MCF 10A (cell line): ENCODE data around the gene SMIM22. TPM values are rescaled to one million over a fixed set of nuclear protein-coding genes. Genes with fewer than 3 reads are reported as not detected.

Experiments
- BruUV-seq: library from RNA; stranded (reverse); fragments of 400-500 nt; replicated peaks from 2 replicates; lab custom pipeline; 2021; lab: Mats Ljungman, UMichigan
- CTCF ChIA-PET: fragments of 300-600 bp; sonication (Branson Sonifier 250); formaldehyde crosslinking; extraction: SDS; loops from one replicate; lab custom pipeline; 2021; ENCODE audit warnings: antibody characterized with exemption, inconsistent platforms; lab: Yijun Ruan, JAX
- POLR2A ChIA-PET: fragments of 300-600, 350-650 bp; sonication (Branson Sonifier 250); formaldehyde crosslinking; extraction: SDS; loops from one replicate; lab custom pipeline; 2020; ENCODE audit warnings: antibody characterized with exemption, inconsistent platforms; lab: Yijun Ruan, JAX
- DNase-seq: peaks from one replicate; pipeline ENCODE4 v3.0.0-alpha.2; 2018; ENCODE audit not compliant: unreplicated experiment
- H3K27ac Mint-ChIP-seq: one replicate; pipeline ENCODE4 v1.8.0; 2022; ENCODE audit warnings: mild to moderate bottlenecking, low read depth, mixed read lengths; ENCODE audit not compliant: unreplicated experiment
- H3K27me3 Mint-ChIP-seq: one replicate; pipeline ENCODE4 v1.8.0; 2022; ENCODE audit warnings: mixed read lengths; ENCODE audit not compliant: insufficient read depth, unreplicated experiment
- H3K36me3 Mint-ChIP-seq: one replicate; pipeline ENCODE4 v1.8.0; 2022; ENCODE audit warnings: mild to moderate bottlenecking, moderate library complexity, mixed read lengths; ENCODE audit not compliant: insufficient read depth, unreplicated experiment
- H3K4me1 Mint-ChIP-seq: one replicate; pipeline ENCODE4 v1.8.0; 2022; ENCODE audit warnings: mixed read lengths; ENCODE audit not compliant: insufficient read depth, unreplicated experiment
- H3K4me3 Mint-ChIP-seq: one replicate; pipeline ENCODE4 v1.8.0; 2022; ENCODE audit warnings: mild to moderate bottlenecking, moderate library complexity, mixed read lengths; ENCODE audit not compliant: unreplicated experiment
- H3K9me3 Mint-ChIP-seq: one replicate; pipeline ENCODE4 v1.8.0; 2022; ENCODE audit warnings: mixed read lengths; ENCODE audit not compliant: unreplicated experiment
- intact Hi-C: fragments of 100-400 bp; cut with micrococcal nuclease; formaldehyde crosslinking; loops from 2 replicates; pipeline ENCODE4 v1.14.1; 2022
- total RNA-seq: library from RNA; stranded (reverse); gene quantifications from 2 replicates; pipeline ENCODE4 v1.2.3, GENCODE V29; 2022
- TF ChIP-seq, protein P1 (sequence below): fragments of 200-600 bp; IDR thresholded peaks from one replicate; pipeline ENCODE4 v1.8.0; 2022; ENCODE audit warnings: antibody characterized with exemption, mild to moderate bottlenecking; ENCODE audit not compliant: unreplicated experiment

Gene SMIM22
- total RNA-seq, 1 experiment from 2014 or later = 2.4 TPM

DNA sequence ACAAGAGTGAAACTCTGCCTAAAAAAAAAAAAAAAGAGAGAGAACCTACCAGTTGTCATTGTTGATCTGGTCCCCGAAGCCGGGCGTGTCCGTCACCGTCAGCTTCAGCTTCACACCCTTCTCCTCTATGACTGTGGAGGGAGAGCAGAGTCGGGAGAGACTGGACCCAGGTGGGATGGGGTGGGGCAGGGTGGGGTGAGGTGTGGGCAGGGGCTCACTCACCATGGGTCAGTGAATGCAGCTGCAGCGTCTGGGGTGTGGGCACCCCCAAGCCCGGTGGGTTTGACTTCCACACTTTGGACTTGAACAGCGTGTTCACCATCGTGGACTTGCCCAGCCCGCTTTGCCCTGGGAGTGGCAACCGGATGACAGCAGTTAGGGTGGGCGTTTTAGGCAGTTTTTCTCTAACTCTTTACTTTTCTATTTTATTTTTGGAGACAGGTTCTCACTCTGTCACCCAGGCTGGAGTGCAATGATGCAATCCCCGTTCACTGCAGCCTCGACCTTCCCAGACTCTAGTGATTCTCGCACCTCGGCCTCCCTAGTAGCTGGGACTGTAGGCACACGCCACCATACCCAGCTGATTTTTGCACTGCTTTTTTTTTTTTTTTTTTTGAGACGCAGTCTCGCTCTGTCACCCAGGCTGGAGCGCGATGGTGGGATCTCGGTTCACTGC lies 9.3 kb upstream of the SMIM22 start:
- ChIA-PET CTCF (interaction anchor here (0.6 to 0.7 kb wide), 2 partner anchors 12 to 252 kb away, joined by 3 to 4 read pairs; no protein-coding TSS in a partner anchor), POLR2A (interaction anchor here (2.1 kb wide), 1 partner anchor 17 kb away, joined by 6 read pairs; the partner anchor contains the start of gene ROGDI)
- Mint-ChIP-seq H3K9me3 (no peaks in the 10 kb centered on the region), H3K36me3 (no peaks in the 10 kb centered on the region), H3K27me3 (no peaks in the 10 kb centered on the region), H3K4me1 (no peaks in the 10 kb centered on the region), H3K27ac (no peak overlapping the region), H3K4me3 (no peak overlapping the region)
- no TSS peak for BruUV-seq
- intact Hi-C loops = no loop called here
- no peak for DNase-seq
- TF ChIP-seq, protein P1, sequence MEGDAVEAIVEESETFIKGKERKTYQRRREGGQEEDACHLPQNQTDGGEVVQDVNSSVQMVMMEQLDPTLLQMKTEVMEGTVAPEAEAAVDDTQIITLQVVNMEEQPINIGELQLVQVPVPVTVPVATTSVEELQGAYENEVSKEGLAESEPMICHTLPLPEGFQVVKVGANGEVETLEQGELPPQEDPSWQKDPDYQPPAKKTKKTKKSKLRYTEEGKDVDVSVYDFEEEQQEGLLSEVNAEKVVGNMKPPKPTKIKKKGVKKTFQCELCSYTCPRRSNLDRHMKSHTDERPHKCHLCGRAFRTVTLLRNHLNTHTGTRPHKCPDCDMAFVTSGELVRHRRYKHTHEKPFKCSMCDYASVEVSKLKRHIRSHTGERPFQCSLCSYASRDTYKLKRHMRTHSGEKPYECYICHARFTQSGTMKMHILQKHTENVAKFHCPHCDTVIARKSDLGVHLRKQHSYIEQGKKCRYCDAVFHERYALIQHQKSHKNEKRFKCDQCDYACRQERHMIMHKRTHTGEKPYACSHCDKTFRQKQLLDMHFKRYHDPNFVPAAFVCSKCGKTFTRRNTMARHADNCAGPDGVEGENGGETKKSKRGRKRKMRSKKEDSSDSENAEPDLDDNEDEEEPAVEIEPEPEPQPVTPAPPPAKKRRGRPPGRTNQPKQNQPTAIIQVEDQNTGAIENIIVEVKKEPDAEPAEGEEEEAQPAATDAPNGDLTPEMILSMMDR = no peak

DNA sequence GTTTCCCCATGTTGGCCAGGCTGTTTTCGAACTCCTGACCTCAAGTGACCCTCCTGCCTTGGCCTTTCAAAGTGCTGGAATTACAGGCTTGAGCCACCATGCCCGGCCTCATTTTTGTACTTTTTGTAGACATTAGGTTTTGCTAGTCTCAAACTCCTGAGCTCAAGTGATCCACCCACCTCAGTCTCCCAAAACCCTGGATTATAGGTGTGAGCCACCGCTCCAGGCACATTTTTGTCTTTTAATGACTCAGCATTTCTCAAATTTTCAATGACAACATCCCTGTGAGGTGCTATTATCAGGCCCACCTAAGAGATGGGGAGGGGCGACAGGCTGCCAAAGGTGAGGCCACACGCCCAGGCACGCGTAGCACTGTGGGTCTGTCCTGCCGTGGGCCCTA lies 8.1 kb upstream of the SMIM22 start:
- intact Hi-C loops = no loop called here
- no peak for DNase-seq
- Mint-ChIP-seq H3K9me3 (no peaks in the 10 kb centered on the region), H3K36me3 (no peaks in the 10 kb centered on the region), H3K4me1 (no peaks in the 10 kb centered on the region), H3K27me3 (no peaks in the 10 kb centered on the region), H3K27ac (no peak overlapping the region), H3K4me3 (no peak overlapping the region)
- POLR2A ChIA-PET = interaction anchor here (2.1 kb wide), 1 partner anchor 16 kb away, joined by 6 read pairs; the partner anchor contains the start of gene ROGDI
- CTCF ChIA-PET = no interaction called here
- TF ChIP-seq, protein P1 = no peak
- no TSS peak for BruUV-seq

DNA sequence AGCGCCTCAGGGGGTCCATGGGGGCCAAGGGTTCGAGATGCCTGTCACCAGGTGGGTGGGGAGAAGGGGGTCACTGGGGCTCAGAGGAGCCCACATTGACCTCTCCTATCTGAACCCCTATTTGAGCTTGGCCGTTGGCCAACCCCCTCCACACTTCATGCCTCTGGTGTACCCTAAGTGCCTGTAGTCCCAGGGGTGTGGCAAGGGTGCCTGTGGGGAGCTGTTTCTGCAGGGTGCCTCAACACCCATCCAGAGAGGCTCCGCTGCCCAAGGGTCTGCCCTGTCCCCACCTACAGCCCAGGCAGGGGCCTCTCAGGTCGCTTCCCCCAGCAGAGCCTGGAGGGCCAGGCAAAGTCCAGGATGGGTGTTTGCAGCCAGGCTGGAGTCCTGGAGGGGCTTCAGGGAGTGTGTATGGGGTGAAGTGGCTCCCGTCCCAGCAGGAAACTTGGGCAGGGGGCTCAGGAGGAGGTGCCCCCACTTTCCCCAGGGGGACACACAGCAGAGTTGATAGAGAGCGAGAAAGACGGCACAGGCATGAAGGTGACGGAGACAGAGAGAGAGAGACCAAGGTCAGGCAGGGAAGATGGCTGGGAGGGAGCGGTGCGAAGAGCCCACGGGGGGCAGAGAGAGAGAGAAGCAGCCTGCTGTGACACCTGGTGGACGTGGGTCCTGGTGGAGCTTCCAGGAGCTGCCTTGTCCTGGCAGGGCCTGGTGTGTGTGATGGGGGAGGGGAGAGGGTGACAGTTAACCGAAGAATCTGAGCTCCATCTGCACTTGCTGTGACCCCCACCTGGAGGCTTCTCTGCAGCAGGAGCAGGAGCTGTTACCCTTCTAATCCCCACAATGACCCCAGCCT lies 7.3 kb upstream of the SMIM22 start, which contains the start of gene SEPTIN12:
SEPTIN12 (minus strand) TSS at position 719 of the 856 bp plus-strand sequence; CDS start at position 19, 700 bp downstream.
- no peaks in the 10 kb centered on the region for H3K36me3 Mint-ChIP-seq
- TF ChIP-seq, protein P1 = no peak
- ChIA-PET POLR2A (interaction anchor here (0.6 to 2.1 kb wide), 3 partner anchors 15 to 54 kb away, joined by 3 to 6 read pairs (median 3); partner anchors contain the start of genes ANKS3, DNAAF8 and ROGDI), CTCF (interaction anchor here (0.6 kb wide), 1 partner anchor 28 kb away, joined by 3 read pairs; no protein-coding TSS in a partner anchor)
- H3K4me1 Mint-ChIP-seq = no peaks in the 10 kb centered on the region
- H3K9me3 Mint-ChIP-seq = no peaks in the 10 kb centered on the region
- no peak within 1 kb of the TSS for H3K27ac Mint-ChIP-seq
- intact Hi-C loops = no loop called here
- BruUV-seq = no TSS peak
- H3K27me3 Mint-ChIP-seq = no peaks in the 10 kb centered on the region
- H3K4me3 Mint-ChIP-seq = no peak within 1 kb of the TSS
- no peak for DNase-seq
